GM18868 (cell line): ENCODE measurements around the gene PDLIM1.
A peak's percentile ranks its signal among the peaks of the same experiment; 100 is the strongest.

Experiments
- ATAC-seq: cut with Tn5 transposase; IDR thresholded peaks from one replicate; pipeline ENCODE4 v1.9.1; 2021; ENCODE audit warnings: mild to moderate bottlenecking, moderate library complexity; ENCODE audit not compliant: unreplicated experiment

PDLIM1 gene

GRCh38 chr10:95289003-95289920 is 1.5 kb downstream of the PDLIM1 start:
- no peak for ATAC-seq

- no peak for ATAC-seq
Measured at GRCh38 chr10:95288303-95288702, 2.5 kb downstream of the PDLIM1 start.

DNA sequence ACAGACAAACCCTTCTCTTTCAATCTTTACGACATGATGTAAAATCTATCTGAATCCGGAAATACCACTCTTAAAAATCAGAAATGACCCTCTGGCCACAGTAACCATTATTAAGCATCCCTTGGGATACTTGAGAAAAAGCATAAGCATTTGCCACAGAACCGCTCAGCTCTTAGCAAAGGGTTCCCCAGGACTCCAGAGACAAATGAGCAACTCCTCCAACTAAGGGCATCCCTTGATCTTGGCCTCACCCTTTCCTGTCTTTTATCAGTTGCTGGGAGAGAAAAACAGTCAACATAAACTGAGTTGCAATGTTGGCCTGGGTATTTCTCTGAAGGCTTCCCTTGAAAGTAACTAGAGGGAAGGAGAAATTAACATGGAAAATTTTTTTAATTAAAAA is 3.5 kb downstream of the PDLIM1 start:
- no peak for ATAC-seq

DNA sequence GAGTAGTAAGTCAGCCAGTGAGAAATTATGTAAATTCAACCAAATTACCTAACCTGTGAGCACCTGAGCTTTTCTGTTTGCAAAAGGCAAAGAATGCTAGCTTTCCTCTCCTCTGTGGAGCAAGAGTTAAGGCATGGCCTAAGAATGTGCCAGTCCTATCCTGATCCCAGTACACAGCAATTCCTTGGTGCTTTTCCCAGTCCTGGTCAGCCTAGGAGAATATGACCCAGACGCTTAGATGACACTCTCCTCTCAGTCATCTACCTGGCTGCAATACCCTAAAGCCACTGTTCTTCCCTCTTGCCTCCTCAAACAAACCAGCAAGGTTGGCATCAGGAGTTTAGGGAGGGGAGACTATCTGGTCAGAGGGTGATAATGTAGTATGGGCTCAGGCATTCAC is 4.1 kb downstream of the PDLIM1 start:
- no peak for ATAC-seq

- ATAC-seq: no peak
Measured at GRCh38 chr10:95285556-95285955, 5.2 kb downstream of the PDLIM1 start.

GRCh38 chr10:95284807-95285206 is 6.0 kb downstream of the PDLIM1 start:
- ATAC-seq: no peak

- ATAC-seq: no peak
Measured at GRCh38 chr10:95282107-95282506, 8.7 kb downstream of the PDLIM1 start.

- ATAC-seq: no peak
Measured at GRCh38 chr10:95281206-95281605, 9.6 kb downstream of the PDLIM1 start.

DNA sequence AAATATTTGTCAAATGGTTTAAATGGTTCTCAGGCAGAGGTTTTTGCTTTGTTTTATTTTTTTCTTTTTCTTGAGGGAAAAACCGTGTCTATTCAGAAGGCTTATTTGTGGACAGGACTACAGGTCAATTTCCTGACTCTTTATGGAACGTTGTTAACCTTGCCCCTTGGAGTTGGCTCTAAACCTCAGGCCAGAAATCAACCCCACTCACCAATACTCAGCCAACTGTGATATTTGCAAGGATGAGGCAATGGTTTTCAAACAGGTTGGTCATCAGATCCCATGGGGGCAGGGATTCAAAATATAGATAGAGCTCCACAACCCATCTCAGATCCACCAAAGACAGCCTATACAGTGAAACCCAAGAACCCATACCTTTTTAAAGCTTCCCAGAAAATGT is 10.2 kb downstream of the PDLIM1 start:
- ATAC-seq: no peak

- ATAC-seq: peak; percentile 64
Measured at GRCh38 chr10:95279042-95279820, 11.6 kb downstream of the PDLIM1 start.

DNA sequence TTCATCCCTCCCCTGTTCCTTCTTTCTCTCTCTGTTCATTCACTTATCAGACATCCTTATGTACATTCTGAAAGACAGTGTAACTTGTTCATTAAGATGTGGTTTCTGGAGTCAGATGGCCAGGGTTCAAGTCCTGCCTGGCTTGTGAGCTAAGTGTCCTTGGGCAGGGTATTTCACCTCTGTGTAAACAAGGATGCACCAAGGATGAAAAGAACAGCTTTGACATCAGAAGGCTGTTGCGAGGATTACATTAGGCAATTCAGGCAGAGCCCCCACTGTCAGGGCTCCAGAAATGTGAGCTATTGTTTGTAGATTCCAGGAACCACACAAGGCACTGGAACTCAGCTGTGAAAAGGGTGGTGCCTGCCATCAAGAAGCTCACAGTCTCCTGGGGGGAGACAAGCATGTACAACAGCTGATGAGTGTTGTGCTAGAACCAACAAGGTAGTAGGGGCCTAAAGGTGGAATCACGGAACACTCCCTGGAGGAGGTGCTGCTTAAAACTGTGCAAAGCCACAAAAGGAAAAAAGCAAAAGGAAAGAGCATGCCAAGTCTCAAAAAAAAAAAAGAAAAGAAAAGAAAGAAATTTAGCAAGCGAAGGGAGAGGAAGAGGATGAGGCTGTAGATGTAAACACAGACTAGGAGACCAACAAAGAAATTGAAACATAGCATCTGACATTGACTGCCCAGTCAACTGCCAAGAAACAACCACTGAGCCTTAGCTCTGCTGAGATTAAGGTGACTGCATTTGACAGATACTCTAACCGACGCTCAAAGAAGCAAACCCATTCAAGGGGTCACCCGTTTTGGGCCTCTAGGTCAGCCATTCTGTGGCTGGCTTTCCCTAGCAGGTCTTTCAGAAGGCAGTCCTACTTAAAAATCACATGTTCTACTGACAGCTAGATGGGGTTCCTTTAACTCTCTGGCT is 12.5 kb downstream of the PDLIM1 start:
- ATAC-seq: no peak

DNA sequence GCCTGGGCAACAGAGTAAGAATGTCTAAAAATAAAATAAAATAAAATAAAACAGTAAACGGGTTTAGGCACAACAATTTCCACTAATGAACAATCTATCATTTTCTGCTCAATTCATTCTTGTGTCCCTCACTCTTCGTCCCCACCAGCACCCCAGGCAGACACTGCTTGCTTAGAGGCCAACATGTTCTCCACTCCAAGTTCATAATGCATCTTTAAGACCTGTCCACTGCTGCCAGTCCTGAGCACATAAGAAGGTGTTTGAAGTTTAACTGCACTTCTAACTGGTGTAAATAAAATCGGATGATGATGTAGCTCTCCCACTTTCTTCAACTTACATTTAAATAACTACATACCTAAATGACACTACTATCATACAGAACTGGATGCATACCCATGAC is 13.2 kb downstream of the PDLIM1 start:
- no peak for ATAC-seq

DNA sequence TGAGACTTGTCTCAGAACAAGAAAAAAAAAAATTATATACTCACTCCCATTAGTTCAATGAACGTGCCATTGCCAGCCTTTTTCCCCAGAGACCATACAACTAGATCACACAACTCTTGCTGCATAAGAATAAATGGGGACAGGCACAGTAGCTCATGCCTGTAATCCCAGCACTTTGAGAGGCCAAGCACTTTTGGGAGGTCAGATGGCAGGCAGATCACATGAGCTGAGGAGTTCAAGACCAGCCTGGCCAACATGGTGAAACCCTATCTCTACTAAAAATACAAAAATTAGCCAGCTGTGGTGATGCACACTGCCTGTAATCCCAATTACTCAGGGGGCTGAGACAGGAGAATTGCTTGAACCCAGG is 13.6 kb downstream of the PDLIM1 start:
- ATAC-seq: no peak

GRCh38 chr10:95276367-95277200 is 14.2 kb downstream of the PDLIM1 start:
- no peak for ATAC-seq

GRCh38 chr10:95275726-95276366 is 15.0 kb downstream of the PDLIM1 start:
- no peak for ATAC-seq

- no peak for ATAC-seq
Measured at GRCh38 chr10:95273393-95274312, 17.1 kb downstream of the PDLIM1 start.

DNA sequence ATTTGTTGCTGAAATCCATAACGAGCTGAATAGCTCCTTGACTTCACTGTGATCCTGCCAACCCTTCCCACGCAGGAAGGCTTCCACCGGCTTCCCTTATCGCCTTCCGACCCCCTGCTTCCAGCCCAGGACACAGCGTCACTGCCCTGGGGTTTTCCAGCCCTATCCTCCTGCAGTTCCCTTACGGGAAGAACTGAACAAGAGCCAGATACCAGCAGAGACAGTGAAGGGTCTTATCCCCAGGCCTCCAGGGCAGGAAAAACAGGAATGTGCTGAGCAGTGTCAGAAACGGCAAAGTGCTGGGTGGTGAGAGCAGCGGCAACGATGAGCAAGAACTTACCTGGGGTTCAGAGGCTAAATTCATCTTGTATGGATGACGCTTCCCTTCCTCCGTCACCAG is 22.4 kb downstream of the PDLIM1 start:
- ATAC-seq: no peak

- no peak for ATAC-seq
Measured at GRCh38 chr10:95267251-95267650, 23.6 kb downstream of the PDLIM1 start.

DNA sequence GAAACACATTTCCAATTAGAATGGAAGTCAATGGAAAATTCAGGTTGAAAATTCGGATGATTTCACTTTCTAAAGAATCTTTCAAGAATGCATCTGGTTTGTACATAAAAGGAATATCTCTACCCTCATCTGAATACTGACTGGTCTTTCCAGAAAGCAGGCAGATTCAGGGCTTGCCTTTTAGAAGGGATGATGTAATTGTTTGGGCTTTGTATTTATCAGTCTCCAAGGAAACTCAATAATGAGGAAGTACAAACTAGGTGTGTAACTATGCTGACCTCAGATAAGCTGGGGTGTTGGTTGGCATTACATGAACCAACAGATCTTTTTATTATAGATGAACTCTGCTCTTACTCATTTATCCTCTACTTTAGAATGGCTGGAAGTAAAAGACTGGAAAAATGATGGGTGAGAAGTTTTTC is 24.1 kb downstream of the PDLIM1 start:
- peak; percentile 95 for ATAC-seq
